HT-29 (cell line): ENCODE data around the gene LARGE2. TPM values are rescaled to one million over a fixed set of nuclear protein-coding genes. Genes with fewer than 3 reads are reported as not detected.
A peak's percentile ranks its signal among the peaks of the same experiment; 100 is the strongest.
"Not testable (repeated sequence)": the region's sequence is repeated elsewhere in the genome, so short reads cannot be mapped to it uniquely, and the experiment has no call there.

Source experiments
- DNase-seq: peaks from one replicate; pipeline ENCODE4 v3.0.0-alpha.2; 2015; ENCODE audit warnings: low spot score
- total RNA-seq: library from RNA; depleted of rRNA; stranded (reverse); fragments of >200 nt; shearing (Covaris generic); gene quantifications from 2 replicates; pipeline ENCODE4 v1.2.3, GENCODE V29; 2014

LARGE2 gene
- total RNA-seq, 1 experiment from 2014 or later: 4.5 TPM

DNA sequence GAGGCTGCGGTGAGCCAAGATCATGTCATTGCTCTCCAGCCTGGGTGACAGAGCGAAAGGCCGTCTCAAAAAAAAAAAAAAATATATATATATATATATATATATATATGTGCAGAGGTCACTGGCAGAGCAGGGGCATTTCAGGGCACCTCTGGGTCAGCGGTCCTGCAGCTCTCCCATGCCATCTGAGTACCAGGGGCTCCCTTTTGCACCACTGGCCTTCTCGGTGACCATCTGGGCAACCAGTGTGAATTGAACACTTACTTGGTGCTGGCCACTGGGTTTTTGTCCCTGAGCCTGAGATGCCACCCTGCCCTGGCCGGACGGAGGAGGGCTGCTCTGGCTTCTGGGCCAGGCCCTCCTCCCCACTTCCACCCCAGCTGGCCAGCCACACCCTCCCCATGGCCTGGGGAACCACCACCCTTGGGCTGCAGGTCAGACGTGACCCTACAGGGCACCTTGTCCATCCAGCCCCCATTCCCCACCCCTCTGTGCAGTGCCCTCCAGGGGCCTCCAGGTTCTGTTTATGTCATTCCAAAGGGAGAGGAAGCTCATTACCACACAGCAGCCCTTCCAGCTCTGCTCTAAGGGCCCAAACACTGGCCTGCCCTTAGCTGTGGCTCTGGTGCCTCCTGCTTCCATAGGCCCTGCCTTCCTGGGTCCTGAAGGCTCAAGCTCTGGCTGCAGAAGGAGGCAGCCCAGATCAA, 26.8 kb upstream of the LARGE2 start:
- DNase-seq: no peak

DNA sequence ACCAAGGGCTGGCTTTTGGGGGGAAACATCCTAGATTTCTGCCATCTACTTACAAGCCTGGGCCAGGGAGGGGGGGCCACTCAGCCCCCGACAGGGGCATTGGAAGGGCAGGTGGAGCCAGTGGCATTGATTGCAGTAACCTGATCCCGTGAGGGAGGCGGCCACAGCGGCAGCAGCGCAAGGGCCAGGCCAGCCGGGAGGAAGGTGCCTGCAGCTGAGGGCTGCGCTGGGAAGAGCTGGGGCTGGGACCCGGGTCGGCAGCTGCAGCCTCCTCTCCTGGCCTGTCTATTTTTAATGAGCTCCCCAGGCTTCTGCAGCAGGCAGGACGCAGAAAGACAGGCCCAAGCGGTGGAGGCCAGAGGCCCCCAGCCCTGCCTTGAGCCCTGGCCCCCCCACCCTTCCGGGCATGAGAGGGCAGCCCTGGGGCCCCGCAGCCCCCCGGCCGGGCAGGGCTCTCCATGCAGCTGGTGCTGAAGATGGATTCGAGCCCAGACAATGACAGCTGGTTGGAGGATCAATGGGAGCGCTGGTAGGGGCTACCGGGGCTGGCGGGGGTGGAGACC, 26.0 kb upstream of the LARGE2 start:
- DNase-seq: no peak

DNA sequence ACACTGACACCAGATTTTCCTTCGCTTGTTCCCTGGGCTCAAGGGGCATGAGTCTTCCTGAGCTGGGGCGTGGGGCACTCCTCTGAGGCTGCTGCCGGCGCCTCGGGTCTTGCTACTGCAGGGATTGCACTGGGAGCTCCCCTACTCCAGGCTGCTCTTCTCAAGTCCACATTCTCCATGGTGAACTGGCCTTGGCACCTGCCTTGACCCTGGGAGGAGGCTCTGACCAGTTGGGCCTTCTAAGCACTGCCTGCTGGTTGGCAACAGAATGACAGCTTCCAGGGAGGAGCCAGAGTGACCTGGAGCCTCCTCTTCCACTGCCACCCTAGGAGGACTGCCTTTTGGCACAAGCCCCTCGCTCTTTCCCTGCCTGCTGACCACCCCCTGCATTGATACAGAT, 24.9 kb upstream of the LARGE2 start:
- DNase-seq: no peak

DNA sequence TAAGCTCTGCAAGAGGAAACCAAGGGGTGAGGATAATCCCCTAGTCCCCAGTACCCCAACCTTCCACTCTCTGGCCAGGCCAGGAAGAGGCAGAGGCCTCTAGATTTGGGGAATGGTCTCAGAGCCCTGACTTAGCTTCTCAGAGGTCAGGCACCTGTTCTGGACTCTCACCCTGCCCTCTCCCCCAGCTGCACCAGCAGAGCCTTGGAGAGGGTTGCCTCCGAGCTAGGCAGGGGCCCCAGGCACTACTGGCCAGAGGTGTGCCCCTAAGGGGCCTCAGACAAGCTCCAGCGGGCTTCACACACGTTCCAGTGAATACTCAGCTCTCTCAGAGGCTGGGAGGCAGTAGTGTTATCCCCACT, 23.4 kb upstream of the LARGE2 start:
- no peak for DNase-seq

DNA sequence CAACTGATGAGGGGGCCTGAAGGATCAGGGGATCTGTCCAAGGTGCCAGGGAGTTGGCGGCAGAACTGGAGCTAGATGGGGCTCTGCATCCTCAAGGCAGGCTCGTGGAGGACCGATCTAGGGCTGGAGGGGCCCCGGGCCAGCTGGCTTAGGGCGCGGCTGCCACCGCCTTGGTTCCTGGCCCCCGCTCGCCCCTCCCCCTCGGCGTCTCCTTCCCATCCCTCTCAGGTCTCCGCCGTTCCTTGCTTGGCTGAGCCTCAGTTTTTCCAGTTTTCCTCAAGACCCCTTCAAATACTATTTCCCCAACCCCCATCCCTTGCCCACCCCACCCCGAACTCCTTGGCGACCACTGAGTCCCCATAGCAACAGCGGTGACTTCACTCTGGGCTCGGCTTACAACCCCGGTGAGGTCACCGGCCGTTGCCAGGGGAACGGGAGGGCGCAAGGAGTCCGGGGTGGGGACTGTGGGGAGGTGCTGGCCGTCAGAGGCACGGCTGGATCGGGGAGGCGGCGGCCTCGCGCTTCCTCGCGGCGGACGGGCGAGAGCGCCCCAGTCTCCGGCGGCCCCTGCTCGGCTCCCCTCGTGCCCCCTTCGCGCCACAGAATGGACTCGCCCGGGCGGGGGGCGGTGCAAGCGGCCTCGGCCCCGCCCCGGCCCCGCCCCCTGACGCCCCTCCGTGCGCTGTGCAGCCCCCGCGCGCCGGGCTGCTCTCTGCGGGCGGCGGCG, 22.8 kb upstream of the LARGE2 start:
- DNase-seq: peak; percentile 50

DNA sequence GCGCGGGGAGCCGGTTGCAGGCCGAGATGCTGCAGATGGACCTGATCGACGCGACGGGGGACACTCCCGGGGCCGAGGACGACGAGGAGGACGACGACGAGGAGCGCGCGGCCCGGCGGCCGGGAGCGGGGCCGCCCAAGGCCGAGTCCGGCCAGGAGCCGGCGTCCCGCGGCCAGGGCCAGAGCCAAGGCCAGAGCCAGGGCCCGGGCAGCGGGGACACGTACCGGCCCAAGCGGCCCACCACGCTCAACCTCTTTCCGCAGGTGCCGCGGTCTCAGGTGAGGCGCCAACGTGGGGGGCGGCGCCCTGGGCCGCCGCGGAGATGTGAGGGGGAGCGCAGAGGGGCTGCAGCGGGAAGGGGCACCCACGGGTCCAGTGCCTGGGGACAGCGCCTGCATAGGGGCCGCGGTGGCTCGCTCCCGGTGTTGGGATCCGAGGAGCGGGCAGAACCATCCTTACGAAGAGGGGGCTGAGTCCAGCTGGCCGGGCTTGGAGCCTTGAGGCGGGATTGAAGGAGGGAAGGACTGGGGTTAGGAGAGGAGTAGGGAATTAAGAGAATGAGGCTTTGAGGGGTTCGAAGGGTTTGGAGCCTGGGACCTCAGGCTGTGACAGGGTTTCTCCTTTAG, 22.2 kb upstream of the LARGE2 start:
- DNase-seq: not testable (repeated sequence)

DNA sequence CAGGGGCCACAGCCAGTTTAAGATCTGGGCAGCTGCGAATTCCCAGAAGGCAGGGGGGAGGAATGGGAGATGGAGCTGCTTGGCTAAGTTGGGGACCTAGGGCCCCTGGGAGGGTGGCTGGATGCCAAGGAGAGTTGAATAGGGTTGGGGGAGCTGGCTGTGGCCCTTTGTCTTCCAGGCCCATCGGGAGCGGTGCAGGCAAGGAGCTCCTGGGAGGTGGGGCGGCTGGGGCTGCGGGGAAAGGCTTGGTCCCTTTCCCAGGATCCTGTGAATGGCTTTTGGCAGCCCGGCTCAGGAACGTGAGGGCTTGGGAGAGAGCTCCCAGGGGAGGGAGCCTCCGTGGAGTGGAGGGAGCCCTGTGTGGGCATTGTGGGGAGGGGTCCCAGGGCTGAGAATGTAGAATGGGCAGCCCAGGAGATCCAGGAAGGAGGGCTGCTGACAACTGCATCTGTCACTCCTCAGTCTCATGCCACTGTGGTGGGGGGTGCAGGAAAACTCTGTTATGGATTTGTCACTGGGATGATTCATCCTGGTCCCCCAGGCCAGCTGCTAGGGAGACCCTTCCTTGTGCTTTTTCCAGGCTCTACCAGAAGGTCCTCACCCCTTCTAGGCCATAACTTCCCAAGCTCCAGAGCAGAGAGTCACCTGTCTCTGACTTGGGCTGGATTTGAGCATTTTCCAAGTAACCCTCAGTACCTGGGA, 21.4 kb upstream of the LARGE2 start:
- DNase-seq: no peak

DNA sequence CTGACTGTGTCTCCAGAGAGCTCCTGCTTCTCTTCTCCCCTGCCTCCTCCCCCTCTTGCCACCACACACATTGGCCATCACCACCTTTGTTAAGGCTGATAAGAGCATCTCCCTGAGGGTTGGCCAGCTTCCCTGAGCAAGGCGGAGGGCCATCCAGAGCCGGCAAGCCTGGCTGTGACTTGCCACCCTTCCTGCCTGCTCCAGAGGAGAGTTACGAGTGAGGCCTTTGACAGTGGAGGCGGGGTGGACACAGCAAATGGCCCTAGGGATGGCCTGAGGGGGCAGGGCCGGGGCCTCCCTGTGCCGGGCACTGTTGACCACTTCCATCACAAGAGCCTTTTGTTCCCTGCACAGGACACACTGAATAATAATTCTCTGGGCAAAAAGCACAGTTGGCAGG, 20.8 kb upstream of the LARGE2 start:
- DNase-seq: no peak

DNA sequence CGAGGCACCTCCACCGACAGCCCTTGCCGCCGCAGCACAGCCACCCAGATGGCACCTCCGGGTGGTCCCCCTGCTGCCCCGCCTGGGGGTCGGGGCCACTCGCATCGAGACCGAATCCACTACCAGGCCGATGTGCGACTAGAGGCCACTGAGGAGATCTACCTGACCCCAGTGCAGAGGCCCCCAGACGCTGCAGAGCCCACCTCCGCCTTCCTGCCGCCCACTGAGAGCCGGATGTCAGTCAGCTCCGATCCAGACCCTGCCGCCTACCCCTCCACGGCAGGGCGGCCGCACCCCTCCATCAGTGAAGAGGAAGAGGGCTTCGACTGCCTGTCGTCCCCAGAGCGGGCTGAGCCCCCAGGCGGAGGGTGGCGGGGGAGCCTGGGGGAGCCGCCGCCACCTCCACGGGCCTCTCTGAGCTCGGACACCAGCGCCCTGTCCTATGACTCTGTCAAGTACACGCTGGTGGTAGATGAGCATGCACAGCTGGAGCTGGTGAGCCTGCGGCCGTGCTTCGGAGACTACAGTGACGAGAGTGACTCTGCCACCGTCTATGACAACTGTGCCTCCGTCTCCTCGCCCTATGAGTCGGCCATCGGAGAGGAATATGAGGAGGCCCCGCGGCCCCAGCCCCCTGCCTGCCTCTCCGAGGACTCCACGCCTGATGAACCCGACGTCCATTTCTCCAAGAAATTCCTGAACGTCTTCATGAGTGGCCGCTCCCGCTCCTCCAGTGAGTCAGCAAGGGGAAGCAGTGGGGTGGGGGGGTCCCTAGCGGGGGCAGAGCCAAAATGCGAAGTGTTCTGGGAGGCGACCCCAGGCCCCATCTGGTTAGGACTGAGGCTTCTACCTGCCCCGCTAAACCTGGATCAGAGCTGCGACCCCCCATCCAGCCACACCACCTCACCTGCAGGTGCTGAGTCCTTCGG, 19.7 kb upstream of the LARGE2 start:
- DNase-seq: no peak

DNA sequence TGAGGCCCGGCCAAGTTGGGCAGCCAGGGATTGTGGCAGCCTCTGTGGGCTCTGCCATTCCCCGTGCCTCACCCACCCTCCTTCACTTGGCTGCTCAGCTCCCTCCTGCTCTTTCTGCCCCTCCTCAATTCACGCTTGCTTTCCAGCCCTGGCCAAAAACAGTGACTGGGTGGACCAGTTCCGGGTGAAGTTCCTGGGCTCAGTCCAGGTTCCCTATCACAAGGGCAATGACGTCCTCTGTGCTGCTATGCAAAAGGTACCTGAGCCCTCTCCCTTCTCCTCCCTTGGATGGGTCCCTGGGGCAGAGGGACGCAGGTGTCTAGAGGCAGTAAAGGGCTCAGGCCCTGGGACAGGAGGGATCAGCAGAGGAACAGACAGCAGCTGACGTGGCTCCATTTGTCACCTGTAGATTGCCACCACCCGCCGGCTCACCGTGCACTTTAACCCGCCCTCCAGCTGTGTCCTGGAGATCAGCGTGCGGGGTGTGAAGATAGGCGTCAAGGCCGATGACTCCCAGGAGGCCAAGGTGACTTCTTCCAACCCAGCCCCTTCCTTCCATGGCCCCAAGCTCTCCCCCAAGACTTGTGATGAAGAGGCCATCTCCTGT, 18.0 kb upstream of the LARGE2 start:
- DNase-seq: no peak

DNA sequence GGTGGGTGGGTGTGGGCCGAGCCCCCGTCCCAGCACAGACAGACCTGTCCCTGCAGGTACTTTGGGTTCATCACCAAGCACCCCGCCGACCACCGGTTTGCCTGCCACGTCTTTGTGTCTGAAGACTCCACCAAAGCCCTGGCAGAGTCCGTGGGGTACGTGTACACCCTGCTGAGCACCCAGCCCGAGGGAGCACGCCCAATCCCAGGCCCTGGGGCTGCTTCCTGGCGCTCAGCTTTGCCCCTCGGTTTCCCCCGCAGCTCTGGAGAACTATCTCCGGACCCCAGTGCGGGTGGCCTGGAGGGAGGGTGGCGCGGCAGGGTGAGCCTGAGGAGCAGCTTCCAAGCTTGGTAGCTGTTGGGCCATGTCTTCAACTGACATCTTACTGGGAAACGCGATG, 17.4 kb upstream of the LARGE2 start:
- no peak for DNase-seq

DNA sequence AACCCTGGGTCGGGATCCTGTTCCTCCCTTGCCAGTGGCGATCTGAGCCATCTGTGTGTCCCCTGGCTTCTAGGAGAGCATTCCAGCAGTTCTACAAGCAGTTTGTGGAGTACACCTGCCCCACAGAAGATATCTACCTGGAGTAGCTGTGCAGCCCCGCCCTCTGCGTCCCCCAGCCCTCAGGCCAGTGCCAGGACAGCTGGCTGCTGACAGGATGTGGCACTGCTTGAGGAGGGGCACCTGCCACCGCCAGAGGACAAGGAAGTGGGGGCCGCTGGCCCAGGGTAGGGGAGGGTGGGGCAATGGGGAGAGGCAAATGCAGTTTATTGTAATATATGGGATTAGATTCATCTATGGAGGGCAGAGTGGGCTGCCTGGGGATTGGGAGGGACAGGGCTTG, 16.9 kb upstream of the LARGE2 start:
- not testable (repeated sequence) for DNase-seq

DNA sequence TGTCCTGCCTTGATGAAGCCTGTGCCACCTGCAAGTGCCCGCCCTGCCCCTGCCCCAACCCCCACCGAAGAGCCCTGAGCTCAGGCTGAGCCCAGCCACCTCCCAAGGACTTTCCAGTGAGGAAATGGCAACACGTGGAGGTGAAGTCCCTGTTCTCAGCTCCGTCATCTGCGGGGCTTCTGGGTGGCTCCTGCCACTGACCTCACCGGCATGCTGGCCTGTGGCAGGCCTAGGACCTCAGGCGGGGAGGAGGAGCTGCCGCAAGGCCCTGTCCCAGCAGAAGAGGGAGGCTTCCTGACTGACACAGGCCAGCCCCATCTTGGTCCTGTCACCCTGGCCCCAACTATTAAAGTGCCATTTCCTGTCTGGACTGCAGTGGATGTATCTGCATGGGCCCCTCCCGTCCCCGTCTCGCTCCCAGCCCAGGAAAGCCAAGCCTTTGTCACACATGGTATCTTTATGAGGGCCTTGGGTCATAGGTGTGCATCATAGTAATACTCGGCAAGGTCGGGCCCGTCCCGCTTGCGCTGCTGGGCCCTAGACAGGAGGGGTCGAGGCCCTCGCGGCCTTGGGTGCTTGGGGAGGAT, 16.3 kb upstream of the LARGE2 start:
- DNase-seq: no peak

DNA sequence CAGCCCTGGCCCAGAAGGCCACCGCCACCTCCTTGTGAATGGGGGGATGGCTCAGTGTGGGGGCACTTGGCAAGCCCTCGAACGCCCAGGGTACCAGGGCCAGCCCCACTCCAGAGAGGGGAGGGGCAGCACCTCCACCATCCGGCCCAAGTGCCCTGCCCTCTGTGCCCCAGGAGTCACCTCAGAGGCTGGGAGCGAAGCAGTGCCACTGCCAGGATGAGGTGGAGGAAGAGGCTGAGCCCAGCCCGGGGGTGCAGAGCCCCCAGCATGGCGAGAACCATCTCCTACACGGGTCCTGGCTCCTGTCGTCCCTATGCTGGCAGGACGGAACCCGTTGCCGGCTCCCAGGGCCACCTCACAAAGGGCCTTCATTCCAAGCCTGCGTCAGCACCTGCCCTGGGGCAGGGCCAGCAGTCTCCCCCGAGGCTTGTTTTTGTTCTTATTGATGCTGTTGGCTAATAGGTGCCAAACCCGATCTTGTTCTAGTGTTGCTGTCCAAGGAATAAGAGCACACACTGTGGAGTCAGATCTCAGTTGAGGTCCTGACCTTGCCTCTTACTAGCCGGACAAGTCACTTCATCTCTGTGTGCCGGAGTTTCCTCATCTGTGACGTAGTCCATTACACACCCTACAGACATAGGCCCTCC, 15.4 kb upstream of the LARGE2 start, which contains the start of gene FREY1:
FREY1 (minus strand) TSS at position 307 of the 647 bp plus-strand sequence; CDS start at position 281, 26 bp downstream.
- DNase-seq: no peak

DNA sequence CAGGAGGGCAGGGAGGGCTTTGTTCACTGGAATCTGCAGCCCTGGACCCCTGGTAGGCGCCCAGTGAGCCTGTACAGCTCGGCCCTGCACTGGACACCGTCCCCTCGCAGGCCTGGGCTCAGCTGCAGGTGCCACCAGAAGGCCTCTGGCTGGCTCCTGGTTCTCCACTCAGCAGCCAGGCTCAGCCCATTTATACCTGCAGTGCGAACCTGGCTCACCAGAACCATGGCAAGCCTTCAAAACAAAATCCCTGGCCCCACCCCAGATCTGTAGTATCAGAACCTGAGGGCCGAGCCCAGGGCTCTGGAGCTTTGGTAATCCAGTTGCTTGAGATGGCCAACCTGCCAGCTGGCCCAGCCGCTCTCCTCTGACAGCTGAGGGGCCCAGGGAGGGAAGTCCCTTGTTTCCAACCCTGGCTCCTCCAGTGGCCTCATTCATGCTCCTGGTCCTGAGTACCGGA, 14.5 kb upstream of the LARGE2 start:
- DNase-seq: no peak

DNA sequence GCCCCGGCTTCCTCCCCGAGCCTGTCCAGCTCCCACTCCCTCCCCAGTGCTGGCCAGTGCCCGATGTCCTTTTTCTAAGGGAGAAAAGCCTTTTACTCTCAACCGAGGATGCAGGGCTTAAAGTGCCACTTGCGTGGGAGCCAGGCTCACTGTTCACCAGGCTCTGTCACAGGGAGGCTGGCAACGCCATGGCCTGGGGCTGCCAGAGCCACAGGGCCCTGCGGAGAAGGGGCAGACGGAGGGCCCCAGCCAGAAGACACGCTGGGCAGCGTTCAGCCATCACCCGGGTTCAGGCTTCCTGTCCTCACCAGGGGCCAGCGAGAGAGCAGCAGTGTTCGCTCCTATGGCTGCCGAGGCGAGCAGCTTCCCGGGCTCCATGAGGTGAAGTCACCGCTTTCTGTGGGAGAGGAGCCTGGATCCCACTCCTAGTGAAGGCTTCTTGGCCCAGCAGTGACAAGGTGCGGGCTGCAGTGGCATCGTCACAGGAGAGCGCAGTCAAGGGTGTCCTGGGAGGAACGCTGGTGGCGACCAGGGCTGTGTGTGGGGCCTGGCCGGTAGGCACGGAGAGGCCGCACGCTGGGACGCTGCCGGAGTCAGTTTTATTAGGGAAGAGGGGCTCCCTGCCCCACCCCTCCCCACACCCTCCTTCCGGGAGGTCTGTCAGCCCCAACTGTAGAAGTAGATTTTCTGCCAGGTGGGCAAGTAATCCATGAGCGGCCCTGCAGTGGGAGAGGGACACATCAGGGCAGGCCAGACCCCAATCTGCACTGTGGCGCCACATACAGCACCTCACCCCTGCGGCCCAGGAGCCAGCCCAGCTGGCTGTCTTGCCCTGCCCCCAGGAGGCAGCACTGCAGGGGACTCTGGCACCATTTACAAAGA, 12.6 kb upstream of the LARGE2 start:
- no peak for DNase-seq

DNA sequence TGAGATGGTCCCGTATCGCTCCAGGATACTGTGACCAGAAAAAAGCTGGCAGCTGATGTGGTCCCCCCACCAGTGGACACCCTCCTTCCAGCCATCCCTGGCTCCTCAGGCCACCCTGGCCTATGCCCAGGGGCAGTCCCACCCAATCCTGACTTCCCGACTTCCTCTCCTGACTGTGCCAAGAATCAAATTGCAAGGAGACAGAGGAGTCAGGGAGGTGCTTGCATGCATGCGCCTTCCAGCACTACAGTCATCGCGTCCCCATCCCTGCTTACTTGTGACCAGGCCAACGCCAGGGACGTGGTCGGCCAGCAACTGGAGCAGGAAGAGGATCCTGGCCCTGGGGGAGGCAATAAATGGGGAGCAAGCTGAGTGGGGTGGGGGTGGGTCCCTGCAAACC, 11.8 kb upstream of the LARGE2 start:
- DNase-seq: no peak

DNA sequence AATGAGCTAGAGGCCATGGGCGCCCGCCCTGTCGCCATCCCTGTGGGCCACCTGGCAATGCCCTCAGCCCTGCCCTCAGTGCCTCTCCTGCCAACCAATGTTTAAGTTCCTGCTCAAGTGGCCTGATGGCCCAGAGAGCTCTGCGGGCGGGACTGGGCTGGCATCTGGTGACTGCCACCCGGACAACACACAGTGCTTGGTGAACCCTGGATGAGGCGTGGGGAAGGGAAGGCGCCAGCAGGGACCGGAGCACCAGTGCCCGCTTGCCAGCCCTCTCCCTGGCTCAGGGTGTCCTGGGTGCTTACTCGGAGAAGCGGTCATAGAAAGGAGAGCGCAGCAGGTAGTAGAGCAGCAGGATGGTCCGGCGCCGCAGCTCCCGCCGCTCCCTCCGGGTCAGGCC, 8.9 kb upstream of the LARGE2 start:
- DNase-seq: no peak
